ENCODE results near the gene GAREM1.

GAREM1 gene

GRCh38 chr18:32213693-32214092 lies 257.0 kb downstream of the GAREM1 start:
- no peak overlapping the region for H3K27ac ChIP-seq
- TF ChIP-seq CTCF (conservative IDR thresholded peaks at IDR 0.05), result no peak
